ENCODE data around the gene ZFYVE16.
"Not testable (repeated sequence)": the region's sequence is repeated elsewhere in the genome, so short reads cannot be mapped to it uniquely, and the experiment has no call there.

The ZFYVE16 gene

DNA sequence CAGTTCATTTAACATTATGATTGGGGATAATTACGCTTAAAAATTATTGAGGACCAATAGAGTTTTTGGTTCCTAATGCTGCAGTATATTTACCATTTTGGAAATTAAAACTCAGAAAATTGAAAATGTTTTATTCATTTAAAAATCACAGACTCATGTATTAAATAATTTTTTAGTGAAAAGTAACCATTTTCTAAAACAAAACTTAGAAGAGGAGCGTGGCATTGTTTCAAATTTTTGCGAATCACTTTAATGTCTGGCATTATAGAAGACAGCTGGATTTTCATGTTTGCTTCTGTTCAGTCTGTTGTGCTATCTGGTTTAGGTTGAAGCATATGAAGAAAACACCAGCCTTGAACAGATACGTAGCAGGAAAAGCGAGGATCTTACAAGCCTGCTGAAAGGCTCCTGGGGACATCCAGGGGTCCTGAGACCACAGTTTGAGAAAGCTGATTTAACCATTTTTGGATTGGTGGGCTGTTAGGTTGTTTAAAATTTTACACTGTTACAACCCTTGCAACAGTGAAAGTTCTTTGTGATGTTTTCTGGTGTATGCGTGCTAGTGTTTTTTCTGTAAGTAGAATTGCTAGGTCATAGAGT, 1.6 kb downstream of the ZFYVE16 start:
- peak; percentile 30 for DNase-seq (ENCODE audit: low spot score)

DNA sequence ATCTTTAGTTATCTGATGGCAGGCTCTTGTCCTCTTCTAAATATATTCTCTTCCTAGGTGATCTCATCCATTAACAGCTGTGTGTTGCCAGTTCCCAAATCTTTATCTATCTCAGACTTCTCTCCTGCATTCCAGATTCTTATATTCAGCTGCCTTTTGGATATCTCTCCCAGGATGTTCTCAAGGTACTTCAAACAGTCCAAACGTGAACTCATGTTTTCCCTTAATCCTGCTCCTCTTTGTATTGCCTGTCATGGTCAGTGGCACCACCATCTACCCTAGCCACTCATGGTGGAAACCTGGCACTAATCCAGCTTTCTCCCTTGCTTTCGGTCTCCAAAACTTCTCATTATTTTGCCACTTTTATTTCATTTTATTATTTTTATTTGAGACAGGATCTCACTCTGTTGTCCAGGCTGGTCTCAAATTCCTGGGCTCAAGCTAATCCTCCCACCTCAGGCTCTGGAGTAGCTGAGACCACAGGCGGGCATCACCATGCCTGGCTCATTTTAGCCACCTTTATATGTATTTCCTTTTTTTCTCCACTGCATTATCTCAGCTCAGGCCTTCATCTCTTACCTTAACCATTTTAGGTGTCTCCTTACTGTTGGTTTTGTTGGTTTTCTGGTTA, 3.8 kb downstream of the ZFYVE16 start:
- DNase-seq (ENCODE audit: low spot score): no peak

DNA sequence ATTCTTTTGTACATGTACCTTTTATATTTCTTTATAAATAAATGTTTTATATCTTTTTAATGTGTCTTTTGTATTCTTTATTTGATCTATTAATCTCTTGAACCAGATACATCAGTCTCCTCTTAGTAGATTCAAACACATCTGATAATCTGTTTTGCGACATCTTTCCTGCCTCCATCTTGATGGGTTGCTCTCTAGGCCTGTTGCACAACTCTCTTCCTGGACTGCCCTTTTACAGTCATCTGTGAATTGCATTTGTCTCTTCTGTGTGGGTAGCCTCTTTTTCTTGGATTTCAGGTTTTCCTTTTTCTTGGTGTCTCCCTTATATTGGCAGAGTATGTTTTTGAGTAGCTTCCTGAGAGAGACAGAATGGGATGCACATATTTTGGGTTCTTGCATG, 6.2 kb downstream of the ZFYVE16 start:
- no peak for DNase-seq (ENCODE audit: low spot score)

DNA sequence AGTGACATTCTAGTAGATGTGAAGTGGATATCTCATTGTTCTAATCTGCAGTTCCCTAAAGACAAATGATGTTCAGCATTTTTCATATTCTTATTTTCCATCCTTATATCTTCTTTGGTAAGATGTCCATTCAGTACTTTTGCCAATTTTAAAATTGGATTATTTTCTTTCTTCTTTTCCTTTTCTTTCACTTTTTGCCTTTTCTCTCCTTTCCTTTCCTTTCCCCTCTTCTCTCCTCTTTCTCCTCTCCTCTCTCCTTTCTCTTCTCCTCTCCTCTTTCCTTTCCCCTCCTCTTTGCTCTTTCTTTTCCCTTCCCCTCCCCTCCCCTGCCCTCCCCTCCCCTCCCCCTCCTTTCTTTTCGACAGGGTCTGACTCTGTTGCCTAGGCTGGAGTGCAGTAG, 10.1 kb downstream of the ZFYVE16 start:
- no peak for DNase-seq (ENCODE audit: low spot score)

DNA sequence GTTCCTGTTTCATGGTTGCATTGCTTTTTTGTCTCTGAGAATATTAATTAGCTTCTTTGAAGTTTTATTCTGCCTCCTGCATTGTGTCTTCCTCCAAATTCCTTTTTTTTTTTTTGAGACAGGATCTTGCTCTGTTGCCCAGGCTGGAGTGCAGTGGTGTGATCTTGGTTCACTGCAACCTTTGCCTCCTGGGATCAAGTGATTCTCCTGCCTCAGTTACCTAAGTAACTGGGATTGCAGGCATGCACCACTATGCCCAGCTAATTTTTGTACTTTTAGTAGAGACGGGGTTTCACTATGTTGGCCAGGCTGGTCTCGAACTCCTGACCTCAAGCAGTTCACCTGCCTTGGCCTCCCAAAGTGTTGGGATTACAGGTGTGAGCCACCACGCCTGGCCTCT, 16.5 kb downstream of the ZFYVE16 start:
- not testable (repeated sequence) for DNase-seq (ENCODE audit: low spot score)

DNA sequence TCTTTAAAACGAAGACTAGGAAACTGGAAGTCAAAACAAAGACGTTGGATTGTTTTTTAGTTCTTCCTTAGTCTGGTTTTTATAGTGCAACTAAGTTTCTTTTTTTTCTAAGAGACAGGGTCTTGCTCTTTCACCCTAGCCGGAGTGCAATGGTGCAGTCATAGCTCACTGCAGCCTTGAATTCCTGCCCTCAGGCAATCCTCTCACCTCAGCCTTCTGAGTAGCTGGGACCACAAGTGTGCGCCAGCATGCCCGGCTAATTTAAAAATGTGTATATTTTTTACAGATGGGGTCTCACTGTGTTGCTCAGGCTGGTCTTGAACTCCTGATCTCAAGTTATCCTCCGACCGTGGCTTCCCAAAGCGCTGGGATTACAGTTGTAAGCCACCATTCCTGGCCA, 27.6 kb downstream of the ZFYVE16 start:
- DNase-seq (ENCODE audit: low spot score): no peak

DNA sequence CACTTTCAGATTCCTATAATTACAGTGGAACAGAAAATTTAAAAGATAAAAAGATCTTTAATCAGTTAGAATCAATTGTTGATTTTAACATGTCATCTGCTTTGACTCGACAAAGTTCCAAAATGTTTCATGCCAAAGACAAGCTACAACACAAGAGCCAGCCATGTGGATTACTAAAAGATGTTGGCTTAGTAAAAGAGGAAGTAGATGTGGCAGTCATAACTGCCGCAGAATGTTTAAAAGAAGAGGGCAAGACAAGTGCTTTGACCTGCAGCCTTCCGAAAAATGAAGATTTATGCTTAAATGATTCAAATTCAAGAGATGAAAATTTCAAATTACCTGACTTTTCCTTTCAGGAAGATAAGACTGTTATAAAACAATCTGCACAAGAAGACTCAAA, 29.5 kb downstream of the ZFYVE16 start:
- DNase-seq (ENCODE audit: low spot score): no peak

DNA sequence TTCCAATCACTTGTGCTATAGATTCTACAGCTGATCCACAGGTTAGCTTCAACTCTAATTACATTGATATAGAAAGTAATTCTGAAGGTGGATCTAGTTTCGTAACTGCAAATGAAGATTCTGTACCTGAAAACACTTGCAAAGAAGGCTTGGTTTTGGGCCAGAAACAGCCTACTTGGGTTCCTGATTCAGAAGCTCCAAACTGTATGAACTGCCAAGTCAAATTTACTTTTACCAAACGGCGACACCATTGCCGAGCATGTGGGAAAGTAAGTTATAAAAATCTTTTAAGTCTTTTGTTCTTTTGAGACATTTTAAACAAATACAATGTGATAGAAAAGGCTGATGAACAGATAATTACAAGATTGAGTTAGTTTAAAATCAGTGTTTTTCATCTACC, 30.9 kb downstream of the ZFYVE16 start:
- no peak for DNase-seq (ENCODE audit: low spot score)

DNA sequence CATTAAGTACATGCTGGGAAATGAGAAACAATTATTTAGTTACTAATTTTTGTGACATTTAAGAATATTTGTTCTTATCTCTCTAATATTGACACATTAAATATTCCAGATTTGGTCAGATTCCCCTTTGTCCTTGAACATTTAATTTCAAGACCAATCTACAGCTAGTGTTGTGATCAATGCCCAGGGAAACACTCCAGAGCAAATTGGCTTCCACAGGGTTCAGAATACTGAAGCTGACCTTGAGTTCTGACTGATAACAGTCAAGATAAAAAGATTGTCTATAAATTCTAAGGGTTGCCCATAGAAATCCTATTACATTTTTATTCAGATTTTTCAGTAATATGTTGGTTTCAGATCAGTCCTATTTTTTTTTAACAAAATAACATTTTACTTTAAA, 31.3 kb downstream of the ZFYVE16 start:
- no peak for DNase-seq (ENCODE audit: low spot score)

DNA sequence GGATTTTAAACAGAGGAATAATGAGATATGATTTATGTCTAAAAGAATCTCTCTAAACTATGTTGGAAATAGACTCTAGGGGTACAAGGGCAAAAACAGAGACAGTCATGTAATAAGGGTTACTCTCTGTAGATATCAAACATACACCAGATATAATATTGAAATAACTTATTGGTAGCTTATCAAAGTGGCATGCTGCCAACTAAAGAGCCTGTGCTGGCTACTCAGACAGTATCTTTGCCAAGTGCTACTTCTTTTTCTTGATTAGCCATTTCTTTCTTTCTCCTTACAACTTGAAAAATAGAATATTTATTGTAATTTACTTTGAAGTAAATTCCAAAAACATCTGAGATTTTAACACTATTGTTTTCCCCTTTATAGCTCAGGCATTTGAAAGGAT, 34.9 kb downstream of the ZFYVE16 start:
- no peak for DNase-seq (ENCODE audit: low spot score)

DNA sequence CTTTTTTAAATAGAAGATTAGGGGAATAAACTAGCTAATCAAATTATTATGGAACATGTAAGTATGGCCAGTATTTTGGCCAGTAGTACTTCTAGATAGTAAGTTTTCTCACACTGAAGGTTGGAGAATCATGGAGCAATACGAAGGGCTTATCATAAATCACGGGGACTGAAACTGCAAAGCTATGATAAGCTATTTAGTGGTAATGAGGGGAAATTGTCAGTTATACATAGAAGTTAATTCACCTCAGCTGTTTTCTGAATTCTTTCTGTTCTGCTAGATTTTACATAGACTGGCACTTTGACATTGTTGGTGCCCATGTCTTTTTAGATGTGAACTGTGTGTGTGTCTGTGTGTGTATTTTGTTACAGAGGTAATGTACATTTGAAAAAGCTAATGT, 45.5 kb downstream of the ZFYVE16 start:
- DNase-seq (ENCODE audit: low spot score): no peak

DNA sequence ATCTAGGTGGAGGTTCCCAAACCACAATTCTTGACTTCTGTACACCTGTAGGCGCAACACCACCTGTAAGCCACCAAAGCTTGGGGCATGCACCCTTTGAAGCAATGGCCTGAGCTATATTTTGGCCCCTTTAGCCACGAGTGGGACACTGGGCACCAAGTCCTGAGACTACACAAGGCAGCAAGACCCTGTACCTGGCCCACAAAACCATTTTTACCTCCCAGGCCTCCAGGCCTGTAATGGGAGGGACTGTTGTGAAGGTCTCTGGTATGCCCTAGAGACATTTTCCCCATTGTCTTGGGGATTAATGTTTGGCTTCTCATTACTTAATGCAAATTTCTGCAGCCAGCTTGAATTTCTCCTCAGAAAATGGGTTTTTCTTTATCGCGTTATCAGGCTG, 55.4 kb downstream of the ZFYVE16 start:
- no peak for DNase-seq (ENCODE audit: low spot score)

DNA sequence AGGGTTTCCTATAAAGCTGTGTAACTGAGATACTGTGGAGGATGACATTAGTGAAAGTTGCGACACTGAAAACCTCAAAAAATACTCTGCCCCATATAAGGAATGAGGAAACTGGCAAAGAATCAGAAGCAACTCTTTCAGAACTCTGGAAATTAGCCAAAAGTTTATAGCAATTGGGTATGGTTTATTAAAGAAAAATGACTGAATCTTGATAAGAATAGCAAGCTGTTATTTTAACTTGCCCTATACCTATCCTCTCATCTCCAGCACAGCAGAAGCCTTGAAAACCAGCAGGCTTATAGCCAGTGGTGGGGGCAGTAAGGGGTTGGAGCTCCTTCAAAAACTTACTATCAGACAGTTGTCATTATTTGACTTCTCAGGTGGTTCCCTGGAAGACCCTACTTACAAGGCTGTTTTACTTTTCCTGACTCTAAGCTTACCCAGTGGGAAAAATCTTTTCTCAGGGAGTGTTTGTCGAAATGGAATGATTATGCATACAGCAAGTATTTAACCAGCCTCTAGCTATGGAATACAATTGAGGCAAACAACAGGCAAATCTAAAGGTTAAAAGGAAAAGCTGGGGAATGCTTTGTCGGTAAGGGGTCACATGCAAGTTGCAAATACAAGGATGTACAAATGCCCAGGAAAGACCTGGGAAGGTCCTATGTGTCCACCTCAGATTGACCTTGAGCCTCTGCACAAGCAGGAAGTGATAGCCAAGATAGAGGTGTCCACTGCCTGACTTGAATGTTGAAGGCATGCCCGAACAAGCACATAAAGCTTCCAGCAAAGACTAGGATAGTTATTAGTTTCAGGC, 59.0 kb downstream of the ZFYVE16 start:
- no peak for DNase-seq (ENCODE audit: low spot score)

DNA sequence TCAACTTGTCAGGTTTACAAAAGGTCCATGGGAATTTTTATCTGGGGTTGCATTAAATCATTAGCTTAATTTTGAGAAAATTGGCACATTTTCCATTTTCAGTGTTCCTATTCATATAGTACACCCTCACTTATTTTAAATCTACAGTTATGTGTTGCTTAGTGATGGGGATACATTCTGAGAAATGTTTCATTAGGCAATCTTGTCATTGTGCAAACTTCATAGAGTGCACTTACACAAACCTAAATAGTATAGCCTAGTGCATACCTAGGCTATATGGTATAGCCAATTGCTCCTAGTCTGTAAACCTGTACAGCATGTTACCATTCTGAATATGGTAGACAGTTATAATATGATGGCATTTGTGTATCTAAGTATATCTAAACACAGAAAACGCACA, 60.3 kb downstream of the ZFYVE16 start:
- no peak for DNase-seq (ENCODE audit: low spot score)

DNA sequence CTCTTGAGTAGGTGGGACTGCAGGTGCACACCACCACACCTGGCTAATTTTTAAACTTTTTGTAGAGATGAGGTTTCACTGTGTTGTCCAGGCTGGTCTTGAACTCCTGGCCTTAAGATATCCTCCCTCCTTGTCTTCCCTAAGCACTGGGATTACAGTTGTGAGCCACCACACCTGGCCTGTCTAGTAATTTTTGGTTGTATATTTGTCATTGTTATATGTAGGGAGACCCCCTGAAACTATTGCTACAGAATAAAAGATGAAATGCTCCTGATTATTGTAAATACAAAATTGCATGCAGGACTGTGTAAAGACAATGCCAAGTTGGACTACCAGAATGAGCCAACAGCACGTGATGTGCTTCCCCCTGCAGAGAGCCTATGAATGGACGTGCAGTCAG, 62.8 kb downstream of the ZFYVE16 start:
- DNase-seq (ENCODE audit: low spot score): not testable (repeated sequence)

DNA sequence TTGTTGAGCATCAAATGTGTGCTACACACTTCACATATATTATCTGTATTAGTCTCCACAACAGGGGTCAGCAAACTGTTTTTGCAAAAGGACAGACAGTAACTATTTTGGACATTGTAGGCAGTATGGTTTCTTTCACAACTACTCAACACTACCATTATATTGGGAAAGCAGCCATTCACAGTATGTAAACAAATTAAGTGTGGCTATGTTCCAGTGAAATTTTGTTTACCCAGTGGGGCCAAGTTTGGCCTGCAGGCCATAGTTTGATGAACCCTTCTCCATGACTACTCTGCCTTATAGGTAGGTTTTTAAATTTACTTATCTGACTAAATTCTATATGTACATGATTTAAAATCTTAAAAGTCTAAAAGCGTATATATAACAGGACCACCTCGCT, 67.1 kb downstream of the ZFYVE16 start:
- no peak for DNase-seq (ENCODE audit: low spot score)

DNA sequence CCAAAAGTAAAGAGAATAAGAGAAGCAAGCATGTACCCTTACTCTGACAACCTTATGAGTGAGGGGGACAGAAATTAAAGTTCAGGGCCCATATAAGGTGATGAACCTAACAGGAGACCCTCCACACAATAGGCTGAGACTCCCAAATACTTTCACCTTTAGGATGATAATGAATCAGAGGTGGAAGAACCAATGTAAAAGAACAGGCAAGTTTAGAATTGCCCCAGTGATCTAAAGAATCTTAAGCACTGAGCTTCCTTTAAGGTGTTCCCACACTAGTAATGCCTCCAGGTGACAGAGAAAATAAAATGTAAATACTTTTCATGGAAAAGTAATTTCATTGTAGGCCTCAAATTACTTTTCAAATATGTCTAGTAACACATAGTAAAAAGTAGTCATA, 71.8 kb downstream of the ZFYVE16 start:
- no peak for DNase-seq (ENCODE audit: low spot score)

DNA sequence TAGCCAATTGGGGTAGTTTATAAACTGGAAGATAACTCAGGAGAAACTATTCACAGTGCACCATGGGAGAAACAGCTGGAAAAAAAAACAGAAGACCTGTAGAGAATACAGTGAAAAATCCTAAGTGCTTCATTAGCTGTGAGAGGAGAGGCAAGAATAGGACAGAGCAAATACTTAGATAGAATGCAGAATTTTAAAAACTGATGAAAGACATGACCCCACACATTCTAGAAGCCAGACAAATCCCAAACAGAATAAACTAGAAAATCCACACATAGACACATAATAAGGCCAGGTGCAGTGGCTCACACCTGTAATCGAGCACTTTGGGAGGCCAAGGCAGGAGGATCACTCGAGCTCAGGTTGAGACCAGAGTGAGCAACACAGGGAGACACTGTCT, 72.5 kb downstream of the ZFYVE16 start:
- no peak for DNase-seq (ENCODE audit: low spot score)

DNA sequence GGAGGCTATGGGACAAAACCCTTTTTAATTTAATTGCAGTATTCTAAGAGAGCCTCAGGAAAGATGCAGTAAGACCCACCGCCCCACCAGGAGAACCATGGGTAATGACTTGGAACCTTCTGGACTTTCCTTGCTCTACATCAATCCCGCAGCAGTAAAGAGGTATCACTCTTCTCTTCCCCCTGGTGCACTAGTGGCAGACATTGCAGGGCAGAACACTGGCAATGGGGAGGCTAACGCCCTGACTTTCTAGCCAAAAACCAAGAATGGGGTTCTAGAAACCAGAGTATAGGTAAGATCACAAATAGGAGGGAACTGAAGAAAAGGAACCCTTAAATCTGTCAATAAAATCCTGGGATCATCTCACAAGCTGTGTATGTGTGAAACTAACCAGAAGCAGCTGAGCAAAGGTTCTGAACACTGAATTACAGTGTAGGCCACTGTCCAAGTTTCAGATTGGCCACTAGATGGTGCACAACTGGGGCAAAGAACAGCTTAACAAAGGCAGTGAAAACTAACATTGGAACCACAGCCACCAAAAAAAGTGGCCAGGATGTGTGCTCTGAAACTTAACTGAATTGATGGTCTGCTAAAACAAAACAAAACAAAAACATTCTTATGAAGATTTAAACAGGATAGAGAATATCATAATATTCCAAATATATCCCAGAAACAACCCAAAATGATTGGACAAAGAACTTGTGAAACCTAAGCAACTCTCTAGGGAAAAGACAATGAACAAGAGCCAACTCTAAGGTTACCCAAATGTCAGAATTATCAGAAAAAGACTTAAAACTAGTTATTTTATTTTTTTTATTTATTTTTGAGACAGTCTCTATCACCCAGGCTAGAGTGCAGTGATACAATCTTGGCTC, 73.4 kb downstream of the ZFYVE16 start:
- DNase-seq (ENCODE audit: low spot score): peak; percentile 65

DNA sequence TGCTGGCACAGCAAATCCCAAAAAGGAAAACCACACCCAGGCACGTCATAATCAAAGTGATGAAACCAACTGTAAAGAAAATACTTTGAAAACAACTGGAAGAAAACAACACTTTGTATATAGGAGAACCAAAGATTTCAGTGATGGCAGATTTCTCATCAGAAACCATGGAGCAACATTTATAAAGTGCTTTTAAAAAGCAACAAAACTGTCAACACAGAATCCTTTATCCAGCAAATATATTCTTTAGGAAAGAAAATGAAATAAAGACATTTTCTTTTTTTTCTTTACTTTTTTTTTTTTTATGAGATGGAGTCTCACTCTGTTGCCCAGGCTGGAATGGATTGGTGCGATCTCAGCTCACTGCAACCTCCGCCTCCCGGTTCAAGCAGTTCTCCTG, 74.7 kb downstream of the ZFYVE16 start:
- no peak for DNase-seq (ENCODE audit: low spot score)

DNA sequence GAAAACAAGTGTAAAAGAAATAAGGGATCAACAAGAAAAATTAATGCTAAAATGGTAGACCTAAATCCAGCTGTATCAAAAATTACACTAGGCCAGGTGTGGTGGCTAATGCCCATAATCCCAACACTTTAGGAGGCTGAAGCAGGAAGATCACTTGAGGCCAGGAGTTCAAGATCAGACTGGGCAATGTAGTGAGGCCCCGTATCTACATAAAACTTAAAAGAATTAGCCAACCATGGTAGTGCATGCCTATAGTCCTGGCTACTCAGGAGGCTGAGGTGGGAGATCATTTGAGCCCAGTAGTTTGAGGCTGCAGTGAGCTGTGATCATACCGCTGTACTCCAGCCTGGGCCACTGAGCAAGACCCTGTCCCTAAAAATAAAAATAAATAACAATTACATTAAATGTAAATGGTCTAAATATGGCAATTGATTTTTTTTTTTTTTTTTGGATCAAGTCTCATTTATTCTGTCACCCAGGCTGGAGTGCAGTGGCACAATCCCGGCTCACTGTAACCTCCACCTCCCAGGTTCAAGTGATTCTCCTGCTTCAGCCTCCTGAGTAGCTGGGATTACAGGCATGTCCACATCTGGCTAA, 75.9 kb downstream of the ZFYVE16 start:
- DNase-seq (ENCODE audit: low spot score): no peak

DNA sequence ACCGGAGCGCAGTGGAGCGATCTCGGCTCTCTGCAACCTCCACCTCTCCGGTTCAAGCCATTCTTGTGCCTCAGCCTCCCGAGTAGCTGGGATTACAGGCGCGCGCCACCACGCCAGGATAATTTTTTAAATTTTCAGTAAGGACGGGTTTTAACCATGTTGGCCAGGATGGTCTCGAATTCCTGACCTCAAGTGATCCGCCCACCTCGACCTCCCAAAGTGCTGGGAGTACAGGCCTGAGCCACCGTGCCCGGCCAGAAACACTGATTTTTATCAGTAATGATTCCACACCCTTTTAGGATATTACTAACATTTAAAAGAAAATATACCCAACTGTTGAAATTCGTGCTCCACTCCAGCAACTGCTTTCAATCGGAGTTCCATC, 79.6 kb downstream of the ZFYVE16 start:
- DNase-seq (ENCODE audit: low spot score): no peak

Measured in RKO (cell line).